Measurements from ENCODE around the gene PSMD4. TPM values are rescaled to one million over a fixed set of nuclear protein-coding genes. Genes with fewer than 3 reads are reported as not detected.

The PSMD4 gene
- total and polyA plus RNA-seq, 4 donors = 96.9 to 212 (median 178) TPM

DNA sequence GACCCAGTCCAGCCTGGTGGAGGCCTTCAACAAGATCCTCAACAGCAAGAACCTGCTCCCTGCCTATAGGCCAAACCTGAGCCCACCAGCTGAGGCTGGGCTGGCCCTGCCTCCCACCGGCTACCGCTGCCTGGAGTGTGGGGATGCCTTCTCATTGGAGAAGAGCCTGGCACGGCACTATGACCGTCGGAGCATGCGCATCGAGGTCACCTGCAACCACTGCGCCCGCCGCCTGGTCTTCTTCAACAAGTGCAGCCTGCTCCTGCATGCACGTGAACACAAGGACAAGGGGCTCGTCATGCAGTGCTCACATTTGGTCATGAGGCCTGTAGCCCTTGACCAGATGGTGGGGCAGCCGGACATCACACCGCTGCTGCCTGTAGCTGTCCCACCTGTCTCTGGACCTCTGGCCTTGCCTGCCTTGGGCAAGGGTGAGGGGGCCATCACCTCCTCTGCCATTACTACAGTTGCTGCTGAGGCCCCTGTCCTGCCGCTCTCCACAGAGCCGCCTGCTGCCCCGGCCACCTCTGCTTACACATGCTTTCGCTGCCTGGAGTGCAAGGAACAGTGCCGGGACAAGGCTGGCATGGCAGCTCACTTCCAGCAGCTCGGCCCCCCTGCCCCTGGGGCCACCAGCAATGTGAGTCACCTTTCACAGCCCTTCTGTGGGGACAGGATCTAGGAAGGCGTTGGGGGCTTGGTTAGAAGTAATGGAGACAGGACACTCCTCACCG lies 33.4 kb downstream of the PSMD4 start:
- TF ChIP-seq, protein P1, sequence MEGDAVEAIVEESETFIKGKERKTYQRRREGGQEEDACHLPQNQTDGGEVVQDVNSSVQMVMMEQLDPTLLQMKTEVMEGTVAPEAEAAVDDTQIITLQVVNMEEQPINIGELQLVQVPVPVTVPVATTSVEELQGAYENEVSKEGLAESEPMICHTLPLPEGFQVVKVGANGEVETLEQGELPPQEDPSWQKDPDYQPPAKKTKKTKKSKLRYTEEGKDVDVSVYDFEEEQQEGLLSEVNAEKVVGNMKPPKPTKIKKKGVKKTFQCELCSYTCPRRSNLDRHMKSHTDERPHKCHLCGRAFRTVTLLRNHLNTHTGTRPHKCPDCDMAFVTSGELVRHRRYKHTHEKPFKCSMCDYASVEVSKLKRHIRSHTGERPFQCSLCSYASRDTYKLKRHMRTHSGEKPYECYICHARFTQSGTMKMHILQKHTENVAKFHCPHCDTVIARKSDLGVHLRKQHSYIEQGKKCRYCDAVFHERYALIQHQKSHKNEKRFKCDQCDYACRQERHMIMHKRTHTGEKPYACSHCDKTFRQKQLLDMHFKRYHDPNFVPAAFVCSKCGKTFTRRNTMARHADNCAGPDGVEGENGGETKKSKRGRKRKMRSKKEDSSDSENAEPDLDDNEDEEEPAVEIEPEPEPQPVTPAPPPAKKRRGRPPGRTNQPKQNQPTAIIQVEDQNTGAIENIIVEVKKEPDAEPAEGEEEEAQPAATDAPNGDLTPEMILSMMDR (IDR thresholded peaks at IDR 0.05; ENCODE audit: control extremely low read depth, extremely low read depth) = no peak
- Histone ChIP-seq H3K4me3 (no peak overlapping the region), H3K4me1 (ENCODE audit: control insufficient read depth in 5 of 5, insufficient read depth in 5 of 5, low read length in 5 of 5) (peaks cover 0 to 12% (median 8%) of the 10 kb centered on the region in 5 donors), H3K9ac (ENCODE audit: insufficient read depth in 1 of 2, low read length in 2 of 2) (no peak overlapping the region), H3K27ac (ENCODE audit: low read depth in 1 of 2, low read length in 1 of 2) (no peak overlapping the region), H3K36me3 (ENCODE audit: control insufficient read depth in 4 of 4, insufficient read depth in 4 of 4, low read length in 4 of 4) (peaks cover 11 to 61% (median 36%) of the 10 kb centered on the region in 4 donors), H3K27me3 (ENCODE audit: control insufficient read depth in 3 of 3, insufficient read depth in 3 of 3, low read length in 2 of 3) (no peaks in the 10 kb centered on the region), H3K9me3 (ENCODE audit: control insufficient read depth in 4 of 4, insufficient read depth in 3 of 4, low read length in 3 of 4) (no peaks in the 10 kb centered on the region)
- 94 to 96% methylated on average over 21 to 22 of the region's 22 CpGs for WGBS, 2 donors
- ATAC-seq (ENCODE audit: insufficient read depth, low FRiP score) (no peak), DNase-seq (no peak)

DNA sequence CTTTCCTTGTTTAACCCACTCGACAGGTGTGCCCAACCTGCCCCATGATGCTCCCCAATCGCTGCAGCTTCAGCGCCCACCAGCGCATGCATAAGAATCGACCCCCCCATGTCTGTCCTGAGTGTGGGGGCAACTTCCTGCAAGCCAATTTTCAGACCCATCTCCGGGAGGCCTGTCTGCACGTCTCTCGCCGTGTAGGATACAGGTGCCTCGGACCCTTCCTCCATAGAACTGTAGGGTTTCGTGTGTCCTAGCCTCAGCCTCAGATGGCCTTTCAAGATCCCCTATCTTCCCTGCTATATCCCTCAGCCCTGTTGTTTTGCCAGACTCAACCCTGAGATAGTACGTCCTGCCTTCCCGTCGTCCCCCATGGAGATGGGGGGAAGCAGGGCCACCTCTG lies 34.0 kb downstream of the PSMD4 start:
- H3K9ac ChIP-seq (ENCODE audit: insufficient read depth in 1 of 2, low read length in 2 of 2) = no peak overlapping the region
- TF ChIP-seq, protein P1 (IDR thresholded peaks at IDR 0.05; ENCODE audit: control extremely low read depth, extremely low read depth) = no peak
- H3K27ac ChIP-seq (ENCODE audit: low read depth in 1 of 2, low read length in 1 of 2) = no peak overlapping the region
- no peaks in the 10 kb centered on the region for H3K9me3 ChIP-seq (ENCODE audit: control insufficient read depth in 4 of 4, insufficient read depth in 3 of 4, low read length in 3 of 4)
- H3K27me3 ChIP-seq (ENCODE audit: control insufficient read depth in 3 of 3, insufficient read depth in 3 of 3, low read length in 2 of 3) = no peaks in the 10 kb centered on the region
- peaks cover 0 to 9% (median 4%) of the 10 kb centered on the region in 5 donors for H3K4me1 ChIP-seq (ENCODE audit: control insufficient read depth in 5 of 5, insufficient read depth in 5 of 5, low read length in 5 of 5)
- H3K4me3 ChIP-seq = no peak overlapping the region
- 89 to 92% methylated on average over 14 of the region's 14 CpGs for WGBS, 2 donors
- DNase-seq (no peak), ATAC-seq (ENCODE audit: insufficient read depth, low FRiP score) (no peak)
- H3K36me3 ChIP-seq (ENCODE audit: control insufficient read depth in 4 of 4, insufficient read depth in 4 of 4, low read length in 4 of 4) = peaks cover 12 to 67% (median 39%) of the 10 kb centered on the region in 4 donors

DNA sequence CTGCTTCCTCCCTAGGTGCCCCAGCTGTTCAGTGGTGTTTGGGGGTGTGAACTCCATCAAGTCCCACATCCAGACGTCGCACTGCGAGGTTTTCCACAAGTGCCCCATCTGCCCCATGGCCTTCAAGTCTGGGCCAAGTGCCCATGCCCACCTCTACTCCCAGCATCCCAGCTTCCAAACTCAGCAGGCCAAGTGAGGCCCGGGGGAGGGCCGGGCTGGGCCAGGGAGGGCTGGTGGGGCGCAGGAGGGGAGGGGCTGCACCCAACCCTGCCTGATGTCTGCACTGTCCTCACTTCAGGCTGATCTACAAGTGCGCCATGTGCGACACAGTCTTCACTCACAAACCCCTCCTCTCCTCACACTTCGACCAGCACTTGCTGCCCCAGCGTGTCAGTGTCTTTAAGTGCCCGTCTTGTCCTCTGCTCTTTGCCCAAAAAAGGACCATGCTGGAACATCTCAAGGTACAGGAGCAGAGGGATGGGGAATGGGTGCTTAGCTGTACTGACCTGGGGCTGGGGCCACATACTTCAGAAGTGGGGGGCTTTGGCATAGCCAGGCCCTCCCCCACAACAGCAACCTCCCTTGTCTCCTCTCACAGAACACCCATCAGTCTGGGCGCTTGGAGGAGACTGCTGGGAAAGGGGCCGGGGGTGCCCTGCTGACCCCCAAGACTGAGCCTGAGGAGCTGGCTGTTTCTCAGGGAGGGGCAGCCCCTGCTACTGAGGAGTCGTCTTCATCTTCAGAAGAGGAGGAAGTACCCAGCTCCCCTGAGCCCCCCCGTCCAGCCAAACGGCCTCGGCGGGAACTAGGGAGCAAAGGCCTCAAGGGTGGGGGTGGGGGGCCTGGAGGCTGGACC lies 34.8 kb downstream of the PSMD4 start:
- H3K9me3 ChIP-seq (ENCODE audit: control insufficient read depth in 4 of 4, insufficient read depth in 3 of 4, low read length in 3 of 4) = no peaks in the 10 kb centered on the region
- peaks cover 0 to 1% (median 0%) of the 10 kb centered on the region in 5 donors for H3K4me1 ChIP-seq (ENCODE audit: control insufficient read depth in 5 of 5, insufficient read depth in 5 of 5, low read length in 5 of 5)
- no peaks in the 10 kb centered on the region for H3K27me3 ChIP-seq (ENCODE audit: control insufficient read depth in 3 of 3, insufficient read depth in 3 of 3, low read length in 2 of 3)
- DNase-seq (no peak), ATAC-seq (ENCODE audit: insufficient read depth, low FRiP score) (no peak)
- peaks cover 19 to 75% (median 46%) of the 10 kb centered on the region in 4 donors for H3K36me3 ChIP-seq (ENCODE audit: control insufficient read depth in 4 of 4, insufficient read depth in 4 of 4, low read length in 4 of 4)
- WGBS, 2 donors = 73 to 77% methylated on average over 18 of the region's 18 CpGs
- no peak overlapping the region for H3K9ac ChIP-seq (ENCODE audit: insufficient read depth in 1 of 2, low read length in 2 of 2)
- H3K4me3 ChIP-seq = no peak overlapping the region
- TF ChIP-seq, protein P1 (IDR thresholded peaks at IDR 0.05; ENCODE audit: control extremely low read depth, extremely low read depth) = no peak
- no peak overlapping the region for H3K27ac ChIP-seq (ENCODE audit: low read depth in 1 of 2, low read length in 1 of 2)

All from lung (tissue), 12 donors.